ENCODE results near the gene SH3PXD2A.

- TF ChIP-seq UBTF (IDR thresholded peaks at IDR 0.05; ENCODE audit: borderline replicate concordance in 1 of 2, low read depth in 2 of 2, low read length in 2 of 2) (no peak), ZNF24 (IDR thresholded peaks at IDR 0.05) (no peak), RNF2 (IDR thresholded peaks at IDR 0.05) (no peak), ZBTB7A (IDR thresholded peaks at IDR 0.05; ENCODE audit: borderline replicate concordance, control insufficient read depth, low read depth, low read length) (no peak), REST (IDR thresholded peaks at IDR 0.05; ENCODE audit: borderline replicate concordance) (no peak), REST (CRISPR knock-in tag; IDR thresholded peaks at IDR 0.05; ENCODE audit: low read depth) (no peak), ZNF311 (CRISPR knock-in tag; IDR thresholded peaks at IDR 0.05) (no peak), ATF1 (CRISPR knock-in tag; IDR thresholded peaks at IDR 0.05) (no peak), ATF1 (tag; IDR thresholded peaks at IDR 0.05) (no peak), PBX2 (CRISPR knock-in tag; IDR thresholded peaks at IDR 0.05; ENCODE audit: low read depth) (no peak), PBX2 (tag; conservative IDR thresholded peaks at IDR 0.05; ENCODE audit: low read depth) (no peak), MAFF (IDR thresholded peaks at IDR 0.05; ENCODE audit: low read length) (no peak), SREBF2 (CRISPR knock-in tag; IDR thresholded peaks at IDR 0.05) (no peak), POLR2A (conservative IDR thresholded peaks at IDR 0.05) (no peak), IRF1 (CRISPR knock-in tag; IDR thresholded peaks at IDR 0.05; ENCODE audit: borderline replicate concordance) (no peak), TAF9B (IDR thresholded peaks at IDR 0.05; ENCODE audit: partially characterized antibody) (no peak)
These were observed 294.5 kb downstream of the SH3PXD2A start for GRCh38 chr10:103560886-103561285.

All from K562 (cell line).